ENCODE data around the gene SAPCD2.

DNA sequence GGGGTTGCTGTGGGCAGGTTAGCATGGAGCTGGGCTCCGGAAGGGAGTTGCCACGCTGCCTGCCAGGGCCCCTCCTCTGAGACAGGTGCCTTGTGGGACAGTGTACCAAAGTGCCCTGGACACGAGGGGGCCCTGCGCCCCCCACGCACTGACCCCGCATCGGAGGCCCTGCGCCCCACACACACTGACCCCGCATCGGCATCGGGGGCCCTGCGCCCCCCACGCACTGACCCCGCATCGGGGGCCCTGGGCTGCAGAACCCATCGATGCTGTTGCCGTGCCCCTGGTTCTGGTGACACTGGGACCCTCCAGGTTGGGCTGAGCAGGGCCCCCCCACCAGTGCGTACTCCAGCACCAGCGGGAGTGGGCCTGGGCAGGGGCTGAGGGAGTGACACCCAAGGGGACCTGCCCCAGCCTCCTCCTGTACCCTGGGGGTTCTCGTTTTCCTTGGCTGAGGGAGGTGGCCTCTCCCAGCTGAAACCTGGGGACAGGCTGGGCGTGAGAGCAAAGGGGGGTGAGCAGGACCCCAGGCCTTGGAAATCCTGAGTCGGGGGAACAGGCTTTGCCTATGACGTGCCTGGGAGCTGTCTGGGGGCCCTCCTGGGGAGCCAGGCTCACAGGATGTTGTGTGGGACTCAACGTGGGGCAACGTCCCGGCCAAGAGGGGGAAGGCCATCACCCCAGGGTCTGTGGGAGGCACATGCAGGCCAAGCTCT, 6.9 kb downstream of the SAPCD2 start:
- TF ChIP-seq JUNB (IDR thresholded peaks at IDR 0.05; ENCODE audit: unreplicated experiment): no peak
- TF ChIP-seq CTCF (conservative IDR thresholded peaks at IDR 0.05; ENCODE audit: low read depth in 2 of 2): no peak
- no peak for TF ChIP-seq EZH2phosphoT487 (IDR thresholded peaks at IDR 0.05; ENCODE audit: unreplicated experiment)
